NCI-H524 (cell line): ENCODE measurements around the gene UXT.

ENCODE experiments used
- DNase-seq, 2 experiments: peaks; one replicate each; lab custom pipeline; 2025; lab: John Stamatoyannopoulos, UW

UXT gene

GRCh38 chrX:47649271-47649670 is 9.7 kb downstream of the UXT start:
- no peak for DNase-seq

DNA sequence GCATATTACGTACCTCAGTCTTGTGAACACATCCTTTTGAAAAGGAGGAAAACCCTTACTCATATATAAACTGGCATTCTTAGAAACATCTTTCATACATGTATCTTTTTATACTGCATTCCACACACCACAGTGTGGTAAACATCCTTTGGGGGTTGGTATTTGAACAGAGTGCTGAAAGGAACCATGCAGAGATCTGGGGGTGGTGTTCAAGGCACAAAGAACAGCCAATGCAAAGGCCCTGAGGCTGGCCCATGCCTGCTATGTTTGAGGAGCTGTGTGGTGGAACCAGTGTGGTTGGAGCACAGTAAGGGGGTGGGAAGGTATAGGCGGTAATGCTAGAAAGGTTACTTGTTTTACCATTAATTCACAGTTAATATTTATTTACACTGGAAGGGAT is 10.6 kb downstream of the UXT start:
- no peak for DNase-seq

GRCh38 chrX:47646636-47647035 is 12.3 kb downstream of the UXT start:
- no peak for DNase-seq

DNA sequence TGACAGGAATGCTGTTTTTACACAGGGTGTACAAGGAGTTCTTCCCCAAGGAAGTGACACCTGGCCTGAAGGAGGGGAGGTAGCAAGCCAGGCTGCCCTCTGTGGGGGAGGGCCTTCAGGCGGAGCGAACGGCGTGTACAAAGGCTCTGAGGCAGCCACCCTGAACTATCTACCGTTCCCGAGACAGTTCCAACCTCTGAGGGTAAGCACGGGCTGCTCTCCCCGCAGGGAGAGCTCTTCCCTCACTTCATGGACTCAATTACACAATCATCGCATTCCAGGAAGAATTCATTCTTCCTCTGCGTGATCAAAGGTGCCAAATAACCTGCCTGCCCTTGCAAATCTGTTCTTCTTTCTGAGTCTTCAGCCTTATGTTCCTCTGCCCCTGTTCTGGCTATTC is 13.4 kb downstream of the UXT start:
- DNase-seq, result no peak

DNA sequence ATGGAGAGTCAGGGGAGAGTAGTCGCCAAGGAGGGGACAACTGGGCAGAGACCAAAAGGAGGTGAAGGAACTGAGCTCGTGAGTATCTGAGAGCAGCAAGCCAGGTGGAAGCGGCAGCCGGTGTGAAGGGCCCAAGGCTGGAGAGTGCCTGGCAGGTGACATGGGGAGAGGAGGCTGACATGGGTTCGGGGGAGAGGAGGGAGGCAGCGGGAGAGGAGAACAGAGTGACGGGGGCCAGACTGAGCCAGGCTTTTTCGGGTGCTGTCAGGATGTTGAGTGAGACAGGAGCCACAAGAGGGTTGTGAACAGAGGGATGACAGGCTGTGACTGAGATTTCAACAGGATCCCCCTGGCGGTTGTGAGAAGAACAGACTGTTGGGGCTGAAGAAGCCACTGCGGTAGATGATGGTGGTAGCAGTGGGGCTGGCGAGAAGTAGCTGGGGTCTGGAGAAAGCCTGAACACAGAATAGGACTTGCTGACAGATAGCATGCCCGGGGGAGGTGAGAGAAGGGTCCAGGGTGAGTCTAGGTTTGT is 14.4 kb downstream of the UXT start:
- peak in 1 of 2 experiments; percentile 12 for DNase-seq

- peak in 1 of 2 experiments; percentile 16 for DNase-seq
Measured at GRCh38 chrX:47643926-47644325, 15.1 kb downstream of the UXT start.

GRCh38 chrX:47638816-47639215 is 20.2 kb downstream of the UXT start:
- DNase-seq, result no peak

GRCh38 chrX:47637546-47638195 is 21.3 kb downstream of the UXT start:
- DNase-seq, result no peak

- DNase-seq, result no peak
Measured at GRCh38 chrX:47634871-47635575, 24.0 kb downstream of the UXT start.

- DNase-seq, result no peak
Measured at GRCh38 chrX:47633689-47634590, 25.0 kb downstream of the UXT start.

- no peak for DNase-seq
Measured at GRCh38 chrX:47632666-47633065, 26.3 kb downstream of the UXT start.

DNA sequence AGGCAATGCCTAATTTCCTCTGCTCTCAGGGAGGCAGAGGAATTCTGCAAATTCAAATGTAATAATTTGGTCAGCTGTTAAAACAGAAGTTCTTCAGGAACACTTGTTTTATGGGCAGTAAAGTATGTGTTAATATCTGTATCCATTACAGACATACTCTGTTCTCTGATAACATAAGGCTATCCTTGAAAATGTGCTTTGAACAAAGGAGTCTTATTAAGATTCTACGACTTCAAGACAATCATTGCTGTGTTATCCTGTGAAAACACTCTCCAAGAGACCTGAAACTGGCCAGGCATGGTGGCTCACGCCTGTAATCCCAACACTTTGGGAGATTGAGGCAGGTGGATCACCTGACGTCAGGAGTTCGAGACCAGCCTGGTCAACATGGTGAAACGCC is 27.3 kb downstream of the UXT start:
- no peak for DNase-seq

DNA sequence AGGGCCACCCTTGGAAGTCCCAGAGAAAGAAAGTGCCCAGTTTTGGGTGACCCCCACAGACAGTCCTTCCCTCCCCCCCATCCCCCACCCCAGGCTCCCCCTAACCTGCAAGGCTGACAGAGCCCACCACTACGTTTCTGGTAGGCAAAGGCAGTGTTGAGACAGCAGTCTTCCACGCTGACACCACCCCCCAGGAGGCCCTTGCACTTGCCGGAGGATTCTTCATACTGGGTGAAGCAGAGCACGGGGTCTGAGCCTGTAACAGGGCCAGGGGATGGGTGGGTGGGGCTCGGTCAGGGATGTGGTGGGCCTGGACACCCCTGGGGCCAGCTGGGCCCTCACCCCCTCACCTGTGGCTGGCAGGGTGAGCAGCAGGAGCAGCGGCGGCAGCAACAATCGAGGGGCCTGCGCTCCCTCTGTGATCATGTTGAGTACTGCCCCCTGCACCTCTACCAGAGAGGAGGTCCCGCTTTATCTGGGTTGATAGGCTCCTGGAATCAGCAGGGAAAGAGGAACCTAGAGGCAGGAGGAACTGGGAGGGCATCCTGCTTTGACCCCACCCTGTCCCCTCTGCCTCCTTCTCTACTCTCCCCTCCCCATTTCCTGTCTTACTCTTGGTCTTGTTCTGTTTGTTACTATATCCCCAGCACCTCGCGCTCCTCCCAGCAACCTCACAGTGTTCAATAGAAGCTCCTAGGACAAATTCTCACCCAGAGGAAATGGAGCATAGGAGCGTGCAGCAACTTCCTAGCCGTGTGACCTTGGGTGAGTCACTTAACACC is 29.4 kb downstream of the UXT start, which contains the start of gene CFP:
Gene CFP (minus strand): TSS at position 512 of the 782 bp plus-strand sequence. CDS start 86 bp downstream, at position 426.
- no peak for DNase-seq

- DNase-seq, result peak in 1 of 2 experiments; percentile 13
Measured at GRCh38 chrX:47628982-47629381, 30.0 kb downstream of the UXT start.

DNA sequence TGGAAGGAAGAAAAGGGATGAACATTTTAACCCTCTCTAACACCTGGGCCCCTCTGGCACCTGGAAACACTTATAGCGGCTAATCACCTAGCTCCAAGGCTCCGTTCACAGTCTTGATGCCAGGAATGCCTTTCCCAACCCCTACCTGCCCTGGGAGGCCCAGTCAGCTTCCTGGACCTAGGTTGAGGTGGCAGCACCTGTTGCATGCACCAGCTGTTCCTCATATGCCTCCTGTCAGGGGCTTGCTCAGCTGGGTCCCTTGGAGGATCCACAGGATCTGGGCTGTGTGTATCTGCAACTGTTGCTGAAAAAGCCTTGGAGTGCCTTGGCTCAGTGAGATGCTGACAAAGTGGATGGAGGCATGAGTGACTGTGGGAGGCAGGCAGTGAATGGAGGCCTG is 33.6 kb downstream of the UXT start:
- peak in 1 of 2 experiments; percentile 58 for DNase-seq

DNA sequence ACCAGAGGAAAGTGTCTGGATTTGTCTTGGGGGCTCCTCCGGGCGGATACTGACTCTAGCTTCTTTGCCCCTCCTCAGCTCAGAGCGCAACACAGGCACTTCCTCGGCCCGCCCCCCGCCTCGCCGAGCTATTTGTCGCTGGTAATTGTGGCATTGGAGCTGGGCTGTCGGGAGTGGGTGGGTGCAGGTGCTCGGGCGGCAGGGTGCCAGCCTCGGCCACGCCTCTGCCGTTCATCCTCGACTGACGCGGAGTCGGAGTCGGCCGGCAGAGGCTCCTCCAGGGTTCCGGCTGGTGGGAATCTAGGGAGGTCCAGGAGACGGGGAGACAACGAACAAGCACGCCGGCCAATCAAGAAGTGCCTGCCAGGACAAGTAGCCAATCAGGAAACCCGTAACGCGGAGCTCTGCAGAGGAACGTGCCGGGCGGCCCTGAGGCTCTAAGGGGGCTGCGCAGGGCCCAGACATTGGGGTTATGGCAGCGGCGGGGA is 35.4 kb downstream of the UXT start:
- peak; percentile 91 to 96 for DNase-seq

DNA sequence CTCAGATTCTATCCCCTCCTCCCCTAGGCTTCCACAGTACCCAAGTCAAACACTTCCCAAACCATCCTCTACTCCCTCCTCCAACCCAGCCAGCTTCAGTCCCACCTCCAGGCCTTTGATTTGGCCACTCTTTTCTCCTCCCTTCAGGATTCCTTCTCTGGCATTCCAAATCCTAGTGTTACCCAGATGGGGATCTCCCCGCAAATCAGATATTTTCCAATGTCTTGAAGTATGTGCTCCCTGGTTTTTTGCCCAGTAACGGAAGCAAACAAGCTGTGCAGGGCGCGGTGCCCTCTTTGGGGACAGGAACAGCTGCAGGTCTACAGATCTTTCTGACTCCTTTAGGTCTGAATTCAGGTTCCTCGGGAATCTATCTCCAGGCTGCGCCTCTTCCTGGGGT is 37.1 kb downstream of the UXT start:
- DNase-seq, result no peak

GRCh38 chrX:47620303-47620685 is 38.7 kb downstream of the UXT start:
- no peak for DNase-seq

DNA sequence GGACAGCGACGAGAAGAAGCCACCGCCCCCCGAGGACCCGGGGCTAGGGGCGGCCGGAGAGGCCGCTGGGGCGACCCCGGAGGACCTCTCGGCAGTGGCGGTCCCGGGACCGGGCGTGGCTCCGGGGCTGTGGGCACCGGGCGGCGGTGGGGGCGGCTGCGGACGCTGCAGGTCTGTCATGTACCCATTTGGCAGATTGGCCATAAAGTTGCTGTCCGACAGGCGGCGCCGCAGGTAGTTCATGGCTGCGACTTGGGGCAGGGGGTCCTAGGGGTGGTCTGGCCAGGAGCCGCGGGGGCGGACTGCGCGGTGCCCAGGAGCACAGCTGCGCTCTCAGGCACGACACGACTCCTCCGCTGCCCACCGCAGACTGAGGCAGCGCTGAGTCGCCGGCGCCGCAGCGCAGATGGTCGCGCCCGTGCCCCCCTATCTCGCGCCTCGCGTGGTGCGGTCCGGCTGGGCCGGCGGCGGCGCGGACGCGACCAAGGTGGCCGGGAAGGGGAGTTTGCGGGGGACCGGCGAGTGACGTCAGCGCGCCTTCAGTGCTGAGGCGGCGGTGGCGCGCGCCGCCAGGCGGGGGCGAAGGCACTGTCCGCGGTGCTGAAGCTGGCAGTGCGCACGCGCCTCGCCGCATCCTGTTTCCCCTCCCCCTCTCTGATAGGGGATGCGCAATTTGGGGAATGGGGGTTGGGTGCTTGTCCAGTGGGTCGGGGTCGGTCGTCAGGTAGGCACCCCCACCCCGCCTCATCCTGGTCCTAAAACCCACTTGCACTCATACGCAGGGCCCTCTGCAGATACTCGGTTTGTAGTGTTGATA is 39.3 kb downstream of the UXT start, which contains the start of gene SYN1:
Gene SYN1 (minus strand): TSS at position 372 of the 817 bp plus-strand sequence. CDS start 129 bp downstream, at position 243.
- peak; percentile 65 to 88 for DNase-seq

DNA sequence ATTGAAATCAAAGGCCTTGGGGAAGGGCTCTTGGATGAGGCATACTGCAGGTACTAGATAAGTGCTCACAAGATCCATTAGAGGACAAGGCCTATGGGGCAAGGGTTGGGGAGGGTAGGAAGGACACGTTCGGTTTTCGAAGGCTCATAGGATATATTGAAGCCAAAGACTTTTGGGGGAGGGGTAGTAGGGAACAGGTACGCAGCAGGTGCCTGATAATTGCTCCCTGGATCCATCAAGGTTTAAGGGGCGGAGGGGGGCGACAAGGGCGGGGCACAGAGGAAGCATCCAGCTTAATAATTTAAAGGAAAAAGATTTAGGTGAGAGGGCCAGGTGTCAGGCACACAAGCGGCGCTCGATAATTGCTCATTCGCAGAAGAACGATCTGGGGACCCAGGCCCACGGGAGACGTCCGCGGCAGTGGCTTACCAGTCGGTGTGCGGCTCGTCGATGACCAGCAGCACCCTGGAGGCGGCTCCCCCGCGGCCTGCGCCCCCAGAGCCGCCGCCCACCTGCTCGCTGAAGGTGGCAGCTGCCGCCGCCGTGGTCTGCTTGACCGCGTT is 40.0 kb downstream of the UXT start:
- DNase-seq, result no peak
